ENCODE measurements around the gene DEXI. TPM values are rescaled to one million over a fixed set of nuclear protein-coding genes. Genes with fewer than 3 reads are reported as not detected.

DEXI gene
- total and polyA plus RNA-seq, 9 of the 15 experiments (the other 6 are each of a cell fraction or from before 2014, with no cell fraction given): 2.9 to 40.1 (median 22.0) TPM

DNA sequence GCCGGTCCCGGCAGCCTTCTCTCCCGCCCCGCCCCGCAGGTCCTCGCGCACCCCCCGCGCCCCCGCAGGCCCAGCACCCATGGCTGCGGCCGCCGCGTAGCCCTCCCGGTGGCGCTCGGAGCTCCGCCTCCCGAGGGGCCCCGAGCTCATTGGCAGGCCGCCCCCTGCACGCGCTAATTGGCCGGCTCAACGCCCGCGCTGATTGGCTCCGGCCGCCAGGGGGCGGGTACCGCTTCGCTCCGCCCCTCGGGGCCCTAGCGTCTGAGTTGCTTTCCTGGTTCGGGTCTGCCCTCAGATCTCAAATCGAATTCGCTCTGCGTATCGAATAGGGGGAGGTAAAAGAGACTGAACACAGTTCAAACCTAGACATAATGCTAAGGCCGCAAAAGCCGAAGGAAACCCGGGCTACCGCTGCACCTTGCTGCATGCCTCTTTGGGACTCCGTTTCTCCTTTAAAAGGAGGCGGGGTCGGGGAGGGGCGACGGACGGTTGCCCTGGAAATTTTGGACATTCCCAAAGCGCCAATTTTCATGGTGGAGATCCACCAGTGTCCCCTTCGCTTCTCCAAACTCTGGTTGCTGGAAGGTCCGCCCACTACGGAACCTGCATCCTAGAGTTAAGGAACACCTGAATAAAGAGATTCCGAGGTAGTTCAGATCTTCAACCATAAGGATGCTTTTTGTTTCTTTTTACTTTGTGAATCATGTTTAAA lies at the start of gene DEXI (continued):
- TF ChIP-seq, protein P1, sequence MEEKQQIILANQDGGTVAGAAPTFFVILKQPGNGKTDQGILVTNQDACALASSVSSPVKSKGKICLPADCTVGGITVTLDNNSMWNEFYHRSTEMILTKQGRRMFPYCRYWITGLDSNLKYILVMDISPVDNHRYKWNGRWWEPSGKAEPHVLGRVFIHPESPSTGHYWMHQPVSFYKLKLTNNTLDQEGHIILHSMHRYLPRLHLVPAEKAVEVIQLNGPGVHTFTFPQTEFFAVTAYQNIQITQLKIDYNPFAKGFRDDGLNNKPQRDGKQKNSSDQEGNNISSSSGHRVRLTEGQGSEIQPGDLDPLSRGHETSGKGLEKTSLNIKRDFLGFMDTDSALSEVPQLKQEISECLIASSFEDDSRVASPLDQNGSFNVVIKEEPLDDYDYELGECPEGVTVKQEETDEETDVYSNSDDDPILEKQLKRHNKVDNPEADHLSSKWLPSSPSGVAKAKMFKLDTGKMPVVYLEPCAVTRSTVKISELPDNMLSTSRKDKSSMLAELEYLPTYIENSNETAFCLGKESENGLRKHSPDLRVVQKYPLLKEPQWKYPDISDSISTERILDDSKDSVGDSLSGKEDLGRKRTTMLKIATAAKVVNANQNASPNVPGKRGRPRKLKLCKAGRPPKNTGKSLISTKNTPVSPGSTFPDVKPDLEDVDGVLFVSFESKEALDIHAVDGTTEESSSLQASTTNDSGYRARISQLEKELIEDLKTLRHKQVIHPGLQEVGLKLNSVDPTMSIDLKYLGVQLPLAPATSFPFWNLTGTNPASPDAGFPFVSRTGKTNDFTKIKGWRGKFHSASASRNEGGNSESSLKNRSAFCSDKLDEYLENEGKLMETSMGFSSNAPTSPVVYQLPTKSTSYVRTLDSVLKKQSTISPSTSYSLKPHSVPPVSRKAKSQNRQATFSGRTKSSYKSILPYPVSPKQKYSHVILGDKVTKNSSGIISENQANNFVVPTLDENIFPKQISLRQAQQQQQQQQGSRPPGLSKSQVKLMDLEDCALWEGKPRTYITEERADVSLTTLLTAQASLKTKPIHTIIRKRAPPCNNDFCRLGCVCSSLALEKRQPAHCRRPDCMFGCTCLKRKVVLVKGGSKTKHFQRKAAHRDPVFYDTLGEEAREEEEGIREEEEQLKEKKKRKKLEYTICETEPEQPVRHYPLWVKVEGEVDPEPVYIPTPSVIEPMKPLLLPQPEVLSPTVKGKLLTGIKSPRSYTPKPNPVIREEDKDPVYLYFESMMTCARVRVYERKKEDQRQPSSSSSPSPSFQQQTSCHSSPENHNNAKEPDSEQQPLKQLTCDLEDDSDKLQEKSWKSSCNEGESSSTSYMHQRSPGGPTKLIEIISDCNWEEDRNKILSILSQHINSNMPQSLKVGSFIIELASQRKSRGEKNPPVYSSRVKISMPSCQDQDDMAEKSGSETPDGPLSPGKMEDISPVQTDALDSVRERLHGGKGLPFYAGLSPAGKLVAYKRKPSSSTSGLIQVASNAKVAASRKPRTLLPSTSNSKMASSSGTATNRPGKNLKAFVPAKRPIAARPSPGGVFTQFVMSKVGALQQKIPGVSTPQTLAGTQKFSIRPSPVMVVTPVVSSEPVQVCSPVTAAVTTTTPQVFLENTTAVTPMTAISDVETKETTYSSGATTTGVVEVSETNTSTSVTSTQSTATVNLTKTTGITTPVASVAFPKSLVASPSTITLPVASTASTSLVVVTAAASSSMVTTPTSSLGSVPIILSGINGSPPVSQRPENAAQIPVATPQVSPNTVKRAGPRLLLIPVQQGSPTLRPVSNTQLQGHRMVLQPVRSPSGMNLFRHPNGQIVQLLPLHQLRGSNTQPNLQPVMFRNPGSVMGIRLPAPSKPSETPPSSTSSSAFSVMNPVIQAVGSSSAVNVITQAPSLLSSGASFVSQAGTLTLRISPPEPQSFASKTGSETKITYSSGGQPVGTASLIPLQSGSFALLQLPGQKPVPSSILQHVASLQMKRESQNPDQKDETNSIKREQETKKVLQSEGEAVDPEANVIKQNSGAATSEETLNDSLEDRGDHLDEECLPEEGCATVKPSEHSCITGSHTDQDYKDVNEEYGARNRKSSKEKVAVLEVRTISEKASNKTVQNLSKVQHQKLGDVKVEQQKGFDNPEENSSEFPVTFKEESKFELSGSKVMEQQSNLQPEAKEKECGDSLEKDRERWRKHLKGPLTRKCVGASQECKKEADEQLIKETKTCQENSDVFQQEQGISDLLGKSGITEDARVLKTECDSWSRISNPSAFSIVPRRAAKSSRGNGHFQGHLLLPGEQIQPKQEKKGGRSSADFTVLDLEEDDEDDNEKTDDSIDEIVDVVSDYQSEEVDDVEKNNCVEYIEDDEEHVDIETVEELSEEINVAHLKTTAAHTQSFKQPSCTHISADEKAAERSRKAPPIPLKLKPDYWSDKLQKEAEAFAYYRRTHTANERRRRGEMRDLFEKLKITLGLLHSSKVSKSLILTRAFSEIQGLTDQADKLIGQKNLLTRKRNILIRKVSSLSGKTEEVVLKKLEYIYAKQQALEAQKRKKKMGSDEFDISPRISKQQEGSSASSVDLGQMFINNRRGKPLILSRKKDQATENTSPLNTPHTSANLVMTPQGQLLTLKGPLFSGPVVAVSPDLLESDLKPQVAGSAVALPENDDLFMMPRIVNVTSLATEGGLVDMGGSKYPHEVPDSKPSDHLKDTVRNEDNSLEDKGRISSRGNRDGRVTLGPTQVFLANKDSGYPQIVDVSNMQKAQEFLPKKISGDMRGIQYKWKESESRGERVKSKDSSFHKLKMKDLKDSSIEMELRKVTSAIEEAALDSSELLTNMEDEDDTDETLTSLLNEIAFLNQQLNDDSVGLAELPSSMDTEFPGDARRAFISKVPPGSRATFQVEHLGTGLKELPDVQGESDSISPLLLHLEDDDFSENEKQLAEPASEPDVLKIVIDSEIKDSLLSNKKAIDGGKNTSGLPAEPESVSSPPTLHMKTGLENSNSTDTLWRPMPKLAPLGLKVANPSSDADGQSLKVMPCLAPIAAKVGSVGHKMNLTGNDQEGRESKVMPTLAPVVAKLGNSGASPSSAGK (IDR thresholded peaks at IDR 0.05): no peak
- no peak for TF ChIP-seq YBX1 (IDR thresholded peaks at IDR 0.05)
- TF ChIP-seq ZNF232 (CRISPR knock-in tag; IDR thresholded peaks at IDR 0.05): no peak
- peak; percentile 67 for TF ChIP-seq EGR1 (conservative IDR thresholded peaks at IDR 0.05)
- TF ChIP-seq, protein P2, sequence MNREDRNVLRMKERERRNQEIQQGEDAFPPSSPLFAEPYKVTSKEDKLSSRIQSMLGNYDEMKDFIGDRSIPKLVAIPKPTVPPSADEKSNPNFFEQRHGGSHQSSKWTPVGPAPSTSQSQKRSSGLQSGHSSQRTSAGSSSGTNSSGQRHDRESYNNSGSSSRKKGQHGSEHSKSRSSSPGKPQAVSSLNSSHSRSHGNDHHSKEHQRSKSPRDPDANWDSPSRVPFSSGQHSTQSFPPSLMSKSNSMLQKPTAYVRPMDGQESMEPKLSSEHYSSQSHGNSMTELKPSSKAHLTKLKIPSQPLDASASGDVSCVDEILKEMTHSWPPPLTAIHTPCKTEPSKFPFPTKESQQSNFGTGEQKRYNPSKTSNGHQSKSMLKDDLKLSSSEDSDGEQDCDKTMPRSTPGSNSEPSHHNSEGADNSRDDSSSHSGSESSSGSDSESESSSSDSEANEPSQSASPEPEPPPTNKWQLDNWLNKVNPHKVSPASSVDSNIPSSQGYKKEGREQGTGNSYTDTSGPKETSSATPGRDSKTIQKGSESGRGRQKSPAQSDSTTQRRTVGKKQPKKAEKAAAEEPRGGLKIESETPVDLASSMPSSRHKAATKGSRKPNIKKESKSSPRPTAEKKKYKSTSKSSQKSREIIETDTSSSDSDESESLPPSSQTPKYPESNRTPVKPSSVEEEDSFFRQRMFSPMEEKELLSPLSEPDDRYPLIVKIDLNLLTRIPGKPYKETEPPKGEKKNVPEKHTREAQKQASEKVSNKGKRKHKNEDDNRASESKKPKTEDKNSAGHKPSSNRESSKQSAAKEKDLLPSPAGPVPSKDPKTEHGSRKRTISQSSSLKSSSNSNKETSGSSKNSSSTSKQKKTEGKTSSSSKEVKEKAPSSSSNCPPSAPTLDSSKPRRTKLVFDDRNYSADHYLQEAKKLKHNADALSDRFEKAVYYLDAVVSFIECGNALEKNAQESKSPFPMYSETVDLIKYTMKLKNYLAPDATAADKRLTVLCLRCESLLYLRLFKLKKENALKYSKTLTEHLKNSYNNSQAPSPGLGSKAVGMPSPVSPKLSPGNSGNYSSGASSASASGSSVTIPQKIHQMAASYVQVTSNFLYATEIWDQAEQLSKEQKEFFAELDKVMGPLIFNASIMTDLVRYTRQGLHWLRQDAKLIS (CRISPR knock-in tag; IDR thresholded peaks at IDR 0.05): no peak
- TF ChIP-seq ZC3H4 (CRISPR knock-in tag; IDR thresholded peaks at IDR 0.05; ENCODE audit: borderline replicate concordance): no peak
- TF ChIP-seq POLR3A (IDR thresholded peaks at IDR 0.05; ENCODE audit: borderline replicate concordance, extremely low read depth, insufficient read depth, insufficient read length): no peak
- no peak for TF ChIP-seq TCF7L2 (IDR thresholded peaks at IDR 0.05; ENCODE audit: low read depth, low read length)
- TF ChIP-seq CBX2 (IDR thresholded peaks at IDR 0.05; ENCODE audit: insufficient read depth, low read length, poor library complexity, severe bottlenecking): no peak
- TF ChIP-seq CBX1 (IDR thresholded peaks at IDR 0.05; ENCODE audit: low read depth): no peak

All from K562 (cell line).